IMR-90 (cell line): ENCODE measurements around the gene CAMTA1. TPM values are rescaled to one million over a fixed set of nuclear protein-coding genes. Genes with fewer than 3 reads are reported as not detected.
A peak's percentile ranks its signal among the peaks of the same experiment; 100 is the strongest.

Experiments
- ATAC-seq: fragments of 200-7000 bp; cut with Tn5 transposase; 2 replicates; pipeline ENCODE4 v1.9.1; 2020; ENCODE audit warnings: low read depth, mild to moderate bottlenecking, moderate library complexity
- BruUV-seq: library from RNA; stranded (reverse); fragments of 400-500 nt; replicated peaks from 2 replicates; lab custom pipeline; 2021; lab: Mats Ljungman, UMichigan
- CTCF ChIA-PET: fragments of 300-600 bp; formaldehyde crosslinking; extraction: SDS; loops from one replicate; lab custom pipeline; 2021; ENCODE audit warnings: antibody characterized with exemption; lab: Yijun Ruan, JAX
- POLR2A ChIA-PET: fragments of 300-600 bp; sonication (Branson Sonifier 250); formaldehyde crosslinking; loops from one replicate; lab custom pipeline; 2022; ENCODE audit warnings: antibody characterized with exemption; ENCODE audit not compliant: unreplicated experiment; lab: Charles Lee
- DNase-seq: peaks from one replicate; pipeline ENCODE4 v3.0.0; 2013
- H2AFZ ChIP-seq: replicated peaks from 2 replicates; pipeline ENCODE3; 2013; ENCODE audit warnings: low read length, mild to moderate bottlenecking; ENCODE audit not compliant: poor library complexity
- H2AK5ac ChIP-seq: 2 replicates; pipeline ENCODE4 v1.6.1; 2013; ENCODE audit warnings: low read depth, low read length, inconsistent platforms
- H2AK9ac ChIP-seq: replicated peaks from 2 replicates; pipeline ENCODE3; 2013; ENCODE audit warnings: mild to moderate bottlenecking, low read depth, low read length, moderate library complexity; ENCODE audit not compliant: poor library complexity
- H2BK120ac ChIP-seq: 2 replicates; pipeline ENCODE4 v1.6.1; 2013; ENCODE audit warnings: low read depth, low read length, inconsistent platforms
- H2BK15ac ChIP-seq: 3 replicates; pipeline ENCODE4 v1.6.1; 2013; ENCODE audit warnings: low read depth, low read length, inconsistent platforms
- H2BK20ac ChIP-seq: 2 replicates; pipeline ENCODE4 v1.6.1; 2013; ENCODE audit warnings: low read depth, mild to moderate bottlenecking, inconsistent platforms, low read length, moderate library complexity
- H2BK5ac ChIP-seq: 2 replicates; pipeline ENCODE4 v1.6.1; 2013; ENCODE audit warnings: mild to moderate bottlenecking, low read depth, low read length, inconsistent platforms; ENCODE audit not compliant: poor library complexity, severe bottlenecking
- H3K14ac ChIP-seq: replicated peaks from 2 replicates; pipeline ENCODE4 v1.6.1; 2013; ENCODE audit warnings: low read depth, low read length, inconsistent platforms
- H3K18ac ChIP-seq: 2 replicates; pipeline ENCODE4 v1.6.1; 2013; ENCODE audit warnings: low read depth, low read length, control low read depth
- H3K23ac ChIP-seq: 2 replicates; pipeline ENCODE4 v1.6.1; 2013; ENCODE audit warnings: low read depth, low read length, inconsistent platforms
- H3K27ac ChIP-seq: 2 replicates; pipeline ENCODE4 v1.5.1; 2013; ENCODE audit warnings: mild to moderate bottlenecking, control low read depth, low read length; ENCODE audit not compliant: insufficient read depth
- H3K27me3 ChIP-seq: 2 replicates; pipeline ENCODE4 v1.6.1; 2013; ENCODE audit warnings: low read length; ENCODE audit not compliant: control insufficient read depth, insufficient read depth
- H3K36me3 ChIP-seq: 2 replicates; pipeline ENCODE4 v1.6.1; 2013; ENCODE audit warnings: low read length, mixed read lengths; ENCODE audit not compliant: control insufficient read depth, insufficient read depth
- H3K4ac ChIP-seq: 2 replicates; pipeline ENCODE4 v1.6.1; 2013; ENCODE audit warnings: low read depth, low read length, inconsistent platforms
- H3K4me1 ChIP-seq: 2 replicates; pipeline ENCODE4 v1.6.1; 2013; ENCODE audit warnings: low read length, mixed read lengths; ENCODE audit not compliant: control insufficient read depth, insufficient read depth
- H3K4me2 ChIP-seq: 2 replicates; pipeline ENCODE4 v1.6.1; 2013; ENCODE audit warnings: low read depth, mild to moderate bottlenecking, control low read depth, low read length, moderate library complexity
- H3K4me3 ChIP-seq: 2 replicates; pipeline ENCODE4 v1.5.1; 2013; ENCODE audit warnings: low read depth, mild to moderate bottlenecking, control low read depth, low read length, moderate library complexity; ENCODE audit not compliant: insufficient read depth
- H3K56ac ChIP-seq: 2 replicates; pipeline ENCODE4 v1.6.1; 2013; ENCODE audit warnings: low read length, inconsistent platforms; ENCODE audit not compliant: insufficient read depth; ENCODE audit errors: extremely low read depth
- H3K79me1 ChIP-seq, 2 experiments: 2 replicates each; pipeline ENCODE4 v1.6.1; 2013; ENCODE audit warnings: low read length in 2 of 2, inconsistent platforms in 1 of 2, low read depth in 1 of 2
- H3K9ac ChIP-seq: 2 replicates; pipeline ENCODE4 v1.6.1; 2013; ENCODE audit warnings: low read depth, low read length, control low read depth
- H3K9me1 ChIP-seq: 2 replicates; pipeline ENCODE4 v1.6.1; 2013; ENCODE audit warnings: low read length, inconsistent platforms; ENCODE audit not compliant: insufficient read depth
- H3K9me3 ChIP-seq: 2 replicates; pipeline ENCODE4 v1.6.1; 2013; ENCODE audit warnings: low read length; ENCODE audit not compliant: control insufficient read depth, insufficient read depth
- H4K20me1 ChIP-seq: 2 replicates; pipeline ENCODE4 v1.6.1; 2013; ENCODE audit warnings: low read length, inconsistent platforms; ENCODE audit not compliant: insufficient read depth
- H4K5ac ChIP-seq: 2 replicates; pipeline ENCODE4 v1.6.1; 2013; ENCODE audit warnings: mild to moderate bottlenecking, low read depth, low read length, control low read depth
- H4K8ac ChIP-seq, 2 experiments: 2 replicates each; pipeline ENCODE4 v1.6.1; 2013; ENCODE audit warnings: low read depth in 2 of 2, low read length in 2 of 2, control low read depth in 1 of 2, inconsistent platforms in 1 of 2
- H4K91ac ChIP-seq: 2 replicates; pipeline ENCODE4 v1.6.1; 2013; ENCODE audit warnings: low read depth, low read length, inconsistent platforms; ENCODE audit not compliant: insufficient read depth
- CEBPB ChIP-seq: IDR thresholded peaks from 2 replicates; pipeline ENCODE4 v1.6.1; 2012; ENCODE audit warnings: low read depth, low read length, improper control_type of control experiment
- NFE2L2 ChIP-seq: fragments of 150-350 bp; IDR thresholded peaks from 2 replicates; pipeline ENCODE4 v1.6.1; 2016; ENCODE audit warnings: low read depth, mild to moderate bottlenecking, low read length
- RCOR1 ChIP-seq: IDR thresholded peaks from 2 replicates; pipeline ENCODE4 v1.6.1; 2012; ENCODE audit warnings: mild to moderate bottlenecking, low read length, improper control_type of control experiment; ENCODE audit not compliant: insufficient replicate concordance
- RFX5 ChIP-seq: IDR thresholded peaks from 2 replicates; pipeline ENCODE4 v1.8.0; 2012; ENCODE audit warnings: low read depth, mild to moderate bottlenecking, low read length, moderate library complexity
- WGBS, 2 experiments: methylation state at CpG; one replicate each; pipeline versions ENCODE4 v1.1.5 to v1.1.7; 2013; ENCODE audit warnings: missing lambda C conversion rate in 2 of 2; ENCODE audit not compliant: insufficient read length in 1 of 2; ENCODE audit errors: extremely low coverage in 2 of 2; 5-methylcytosine and 5-hydroxymethylcytosine counted together
- dilution Hi-C: fragments of 300-500 bp; cut with HindIII; formaldehyde crosslinking; loops from one replicate; pipeline ENCODE4 v1.14.3; 2018; ENCODE audit warnings: low sequenced_read_pairs; ENCODE audit not compliant: unreplicated experiment
- in situ Hi-C: fragments of 300-500 bp; cut with MboI; formaldehyde crosslinking; loops from 3 replicates; pipeline ENCODE4 v1.14.3; 2019; ENCODE audit warnings: low sequenced_read_pairs, inconsistent platforms, mixed read lengths
- intact Hi-C: fragments of 100-400 bp; cut with micrococcal nuclease; formaldehyde crosslinking; loops from 2 replicates; pipeline ENCODE4 v1.10.0; 2022
- polyA plus RNA-seq, 3 experiments: library from polyadenylated mRNA; depleted of rRNA; stranded (reverse); fragments of >200 nt; gene quantifications; 2 replicates each; pipeline ENCODE4 v1.2.3, GENCODE V29; 2012; ENCODE audit warnings: low replicate concordance in 1 of 3
- total RNA-seq: library from RNA; depleted of rRNA; stranded (reverse); fragments of >200 nt; gene quantifications from 2 replicates; pipeline ENCODE4 v1.2.3, GENCODE V29; 2012

CAMTA1 gene
- total and polyA plus RNA-seq, 2 of the 4 experiments (the other 2 are of a cell fraction) = 35.5 to 74.3 TPM

GRCh38 chr1:7395251-7395650, 610.0 kb downstream of the CAMTA1 start:
- H3K4ac ChIP-seq = no peak overlapping the region
- DNase-seq (no peak), ATAC-seq (no peak)
- no peak overlapping the region for H3K9ac ChIP-seq
- ChIA-PET CTCF (no interaction called here), POLR2A (no interaction called here)
- H2AK5ac ChIP-seq = no peak overlapping the region
- H2BK15ac ChIP-seq = no peak overlapping the region
- no peaks in the 10 kb centered on the region for H3K27me3 ChIP-seq
- no peak overlapping the region for H3K4me3 ChIP-seq
- H4K91ac ChIP-seq = no peak overlapping the region
- in situ Hi-C loops (no loop called here), dilution Hi-C loops (no loop called here), intact Hi-C loops (loop anchor here (10.0 kb wide), 1 partner anchor 150 kb away; no protein-coding TSS in a partner anchor)
- WGBS, 2 experiments = no CpG with 5 or more reads among the region's 1 CpG
- H4K5ac ChIP-seq = no peak overlapping the region
- no peak overlapping the region for H2AK9ac ChIP-seq
- H3K9me1 ChIP-seq = no peaks in the 10 kb centered on the region
- H3K36me3 ChIP-seq = no peaks in the 10 kb centered on the region
- TF ChIP-seq CEBPB (no peak), RFX5 (no peak), RCOR1 (peak; percentile 55), NFE2L2 (no peak)
- H2BK120ac ChIP-seq = no peak overlapping the region
- H3K27ac ChIP-seq = no peak overlapping the region
- no peak overlapping the region for H4K8ac ChIP-seq
- no peak overlapping the region for H2BK20ac ChIP-seq
- no TSS peak for BruUV-seq
- H3K23ac ChIP-seq = no peak overlapping the region
- H3K18ac ChIP-seq = no peak overlapping the region
- no peak overlapping the region for H2BK5ac ChIP-seq
- H3K56ac ChIP-seq = no peak overlapping the region
- no peaks in the 10 kb centered on the region for H4K20me1 ChIP-seq
- peaks cover 9% of the 10 kb centered on the region for H3K9me3 ChIP-seq
- H2AFZ ChIP-seq = no peak overlapping the region
- no peak overlapping the region for H3K14ac ChIP-seq
- no peak overlapping the region for H3K4me2 ChIP-seq
- H3K4me1 ChIP-seq = no peaks in the 10 kb centered on the region
- H3K79me1 ChIP-seq = no peaks in the 10 kb centered on the region
